Epithelial cell of esophagus (primary cell): ENCODE measurements around the gene MYD88.
A peak's percentile ranks its signal among the peaks of the same experiment; 100 is the strongest.

ENCODE experiments used
- DNase-seq: peaks from one replicate; pipeline ENCODE4 v3.0.0; 2010; ENCODE audit warnings: low read depth
- H3K4me3 ChIP-seq: 2 replicates; pipeline ENCODE4 v1.5.1; 2011; ENCODE audit warnings: mild to moderate bottlenecking, low read length, control low read depth
- CTCF ChIP-seq: IDR thresholded peaks from 2 replicates; pipeline ENCODE4 v1.5.1; 2011; ENCODE audit warnings: low read depth, mild to moderate bottlenecking, low read length, control low read depth, inconsistent platforms; ENCODE audit not compliant: insufficient read depth; ENCODE audit errors: missing control alignments

Gene MYD88

GRCh38 chr3:38149708-38150107 is 11.2 kb downstream of the MYD88 start:
- H3K4me3 ChIP-seq, result no peak overlapping the region

GRCh38 chr3:38150780-38151528 is 12.5 kb downstream of the MYD88 start:
- TF ChIP-seq CTCF, result no peak
- no peak overlapping the region for H3K4me3 ChIP-seq
- DNase-seq, result no peak

More at GRCh38 chr3:38149708-38150107, 11.2 kb downstream of the MYD88 start:
- TF ChIP-seq CTCF, result no peak
- DNase-seq, result no peak

GRCh38 chr3:38151667-38152265 is 13.3 kb downstream of the MYD88 start:
- DNase-seq, result peak; percentile 98
- TF ChIP-seq CTCF, result no peak
- H3K4me3 ChIP-seq, result no peak overlapping the region

GRCh38 chr3:38152609-38153008 is 14.1 kb downstream of the MYD88 start:
- H3K4me3 ChIP-seq, result no peak overlapping the region
- no peak for TF ChIP-seq CTCF
- DNase-seq, result no peak

- DNase-seq, result no peak
- TF ChIP-seq CTCF, result no peak
- no peak overlapping the region for H3K4me3 ChIP-seq
These were observed 14.8 kb downstream of the MYD88 start for GRCh38 chr3:38153221-38153620.

- DNase-seq, result peak; percentile 98
- no peak for TF ChIP-seq CTCF
- H3K4me3 ChIP-seq, result no peak overlapping the region
These were observed 15.6 kb downstream of the MYD88 start for GRCh38 chr3:38154033-38154494.
